Effector memory CD8-positive, alpha-beta T cell (primary cell): Measurements from ENCODE around the gene ATP6AP2.
"Not testable (repeated sequence)": the region's sequence is repeated elsewhere in the genome, so short reads cannot be mapped to it uniquely, and the experiment has no call there.

ENCODE experiments used
- ATAC-seq: fragments of 150-1000 bp; cut with Tn5 transposase; replicated peaks from 2 replicates; pipeline ENCODE4 v1.10.0; 2021; ENCODE audit warnings: mild to moderate bottlenecking, moderate library complexity
- DNase-seq, 3 experiments: peaks; one replicate each; pipeline ENCODE4 v3.0.0; 2021
- H3K27ac Mint-ChIP-seq, 2 donors: one replicate each; pipeline ENCODE4 v1.8.0; 2022; ENCODE audit warnings: mild to moderate bottlenecking in 2 of 2, mixed read lengths in 2 of 2, moderate library complexity in 2 of 2
- H3K27me3 Mint-ChIP-seq, 2 donors: one replicate each; pipeline ENCODE4 v1.8.0; 2022; ENCODE audit warnings: mixed read lengths in 2 of 2
- H3K36me3 Mint-ChIP-seq: one replicate; pipeline ENCODE4 v1.8.0; 2022; ENCODE audit warnings: mild to moderate bottlenecking, moderate library complexity, mixed read lengths; ENCODE audit not compliant: insufficient read depth
- H3K4me1 Mint-ChIP-seq, 2 donors: one replicate each; pipeline ENCODE4 v1.8.0; 2022; ENCODE audit warnings: low read depth in 2 of 2, mixed read lengths in 2 of 2
- H3K4me3 Mint-ChIP-seq, 2 donors: one replicate each; pipeline ENCODE4 v1.8.0; 2022; ENCODE audit warnings: mild to moderate bottlenecking in 2 of 2, mixed read lengths in 2 of 2, moderate library complexity in 2 of 2
- H3K9me3 Mint-ChIP-seq, 2 donors: one replicate each; pipeline ENCODE4 v1.8.0; 2022; ENCODE audit warnings: mixed read lengths in 2 of 2

ATP6AP2 gene

DNA sequence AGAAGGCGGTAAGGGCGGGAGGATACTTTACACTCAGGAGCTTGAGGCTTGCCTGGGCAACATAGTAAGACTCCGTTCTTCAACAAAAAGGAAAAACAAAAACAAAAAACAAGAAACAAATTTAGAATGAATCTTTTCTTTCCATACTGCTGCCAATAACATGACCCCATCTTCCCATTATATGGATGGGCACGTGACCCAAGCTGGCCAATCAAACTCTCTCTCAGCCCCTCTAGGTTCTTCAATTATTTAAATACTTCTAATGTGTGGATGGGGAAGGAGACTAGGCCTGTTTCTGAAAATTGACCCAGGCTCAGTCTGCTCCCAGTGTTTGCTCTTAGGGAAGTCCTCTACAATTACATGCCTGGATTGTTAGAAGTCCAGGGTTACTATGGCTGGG is 22.2 kb upstream of the ATP6AP2 start:
- Mint-ChIP-seq H3K27ac (no peak overlapping the region), H3K36me3 (no peaks in the 10 kb centered on the region), H3K9me3 (no peaks in the 10 kb centered on the region), H3K27me3 (no peaks in the 10 kb centered on the region), H3K4me3 (no peak overlapping the region), H3K4me1 (no peaks in the 10 kb centered on the region)
- ATAC-seq (no peak), DNase-seq (no peak)

DNA sequence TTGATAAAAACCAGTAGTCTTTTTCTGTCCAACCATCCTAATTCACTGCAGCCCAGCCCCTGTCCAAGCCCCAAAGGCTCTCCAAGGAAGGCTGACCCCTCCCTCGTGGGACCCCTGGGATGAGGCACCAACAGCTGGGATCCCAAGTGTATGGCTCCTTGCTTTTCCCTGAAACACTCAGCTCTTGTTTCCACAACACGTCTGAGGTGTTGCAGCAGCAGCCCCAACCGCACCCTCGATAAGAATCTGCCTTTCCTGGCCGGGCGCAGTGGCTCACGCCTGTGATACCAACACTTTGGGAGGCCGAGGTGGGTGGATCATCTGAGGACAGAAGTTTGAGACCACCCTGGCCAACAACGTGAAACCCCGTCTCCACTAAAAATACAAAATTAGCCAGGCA is 17.0 kb upstream of the ATP6AP2 start:
- Mint-ChIP-seq H3K4me1 (no peaks in the 10 kb centered on the region), H3K36me3 (no peaks in the 10 kb centered on the region), H3K4me3 (no peak overlapping the region), H3K9me3 (no peaks in the 10 kb centered on the region), H3K27ac (no peak overlapping the region), H3K27me3 (peaks cover 0 to 6% of the 10 kb centered on the region in 2 donors)
- DNase-seq (no peak), ATAC-seq (no peak)

DNA sequence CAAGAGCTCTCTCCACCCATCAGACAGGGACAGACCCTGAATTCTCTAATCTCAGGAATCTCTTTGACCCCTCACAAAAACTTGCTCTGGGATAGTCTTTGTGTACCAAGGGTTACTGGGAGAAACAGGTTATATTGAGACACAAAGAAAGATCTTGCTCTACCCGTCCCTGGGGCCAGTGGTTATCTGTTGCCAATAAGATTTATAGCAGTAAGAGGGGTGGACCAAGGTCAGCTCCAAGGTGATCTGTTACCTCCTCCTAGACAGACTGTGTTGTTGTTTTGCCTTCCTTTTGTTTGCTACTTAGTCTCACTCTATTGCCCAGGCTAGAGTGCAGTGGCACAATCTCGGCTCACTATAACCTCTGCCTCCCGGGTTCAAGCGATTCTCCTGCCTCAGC is 16.3 kb upstream of the ATP6AP2 start:
- no peaks in the 10 kb centered on the region for H3K36me3 Mint-ChIP-seq
- no peaks in the 10 kb centered on the region for H3K4me1 Mint-ChIP-seq
- no peak for ATAC-seq
- H3K27ac Mint-ChIP-seq = no peak overlapping the region
- no peak overlapping the region for H3K4me3 Mint-ChIP-seq
- no peaks in the 10 kb centered on the region for H3K9me3 Mint-ChIP-seq
- peaks cover 0 to 6% of the 10 kb centered on the region in 2 donors for H3K27me3 Mint-ChIP-seq
- DNase-seq = no peak

DNA sequence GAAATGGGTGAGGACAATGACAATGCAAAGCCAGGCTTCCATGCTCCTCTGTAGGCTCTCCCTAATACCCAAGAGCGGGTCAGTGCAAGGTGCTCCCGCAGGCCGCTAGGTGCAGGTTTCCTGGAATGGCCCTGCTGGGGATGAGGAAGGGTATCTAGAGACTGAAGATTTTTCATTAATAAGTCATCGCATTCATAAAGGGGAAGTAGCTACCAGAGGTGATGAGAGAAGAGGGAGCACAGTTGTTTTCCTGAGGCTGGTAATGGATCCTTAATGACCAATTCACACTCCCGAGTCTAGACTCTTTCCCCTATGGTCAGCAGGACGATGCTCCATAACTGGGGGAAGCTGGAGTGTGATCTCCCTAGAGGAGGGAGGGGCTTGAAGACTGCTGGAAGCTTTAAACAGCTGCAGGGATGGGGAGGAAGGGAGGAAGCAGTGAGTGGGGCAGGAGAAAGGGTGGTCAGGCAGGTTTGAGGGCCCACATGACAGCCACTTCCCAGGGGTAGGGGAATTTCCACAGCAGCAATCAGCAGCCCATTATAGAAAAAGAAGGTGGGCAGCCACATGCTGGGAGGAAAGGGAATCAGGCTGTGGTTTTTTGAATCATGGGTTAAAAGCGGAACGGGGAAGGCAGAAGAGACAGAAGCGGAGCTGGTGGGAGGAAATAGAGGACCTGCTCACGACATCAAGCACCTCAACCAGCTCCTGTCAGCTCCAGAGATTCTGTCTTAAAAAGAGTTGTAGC is 10.2 kb upstream of the ATP6AP2 start:
- Mint-ChIP-seq H3K9me3 (no peaks in the 10 kb centered on the region), H3K27me3 (peaks cover 0 to 6% of the 10 kb centered on the region in 2 donors), H3K36me3 (no peaks in the 10 kb centered on the region), H3K4me3 (peak overlapping the region; percentile 63 to 76), H3K27ac (peak overlapping the region; percentile 58 to 78), H3K4me1 (peaks cover 0 to 7% of the 10 kb centered on the region in 2 donors)
- no peak for DNase-seq
- ATAC-seq = no peak

DNA sequence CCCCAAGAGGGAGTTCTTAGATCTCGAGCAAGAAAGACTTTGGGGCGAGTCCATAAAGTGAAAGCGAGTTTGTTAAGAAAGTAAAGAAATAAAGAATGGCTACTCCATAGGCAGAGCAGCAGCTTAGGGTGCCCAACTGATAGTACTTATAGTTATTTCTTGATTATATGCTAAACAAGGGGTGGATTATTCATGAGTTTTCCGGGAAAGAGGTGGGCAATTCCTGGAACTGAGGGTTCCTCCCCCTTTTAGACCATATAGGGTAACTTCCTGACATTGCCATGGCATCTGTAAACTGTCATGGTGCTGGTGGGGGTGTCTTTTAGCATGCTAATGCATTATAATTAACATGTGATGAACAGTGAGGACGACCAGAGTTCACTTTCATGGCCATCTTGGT is 9.6 kb upstream of the ATP6AP2 start:
- not testable (repeated sequence) for H3K4me1 Mint-ChIP-seq, DNase-seq, H3K9me3 Mint-ChIP-seq, ATAC-seq, H3K27me3 Mint-ChIP-seq, H3K36me3 Mint-ChIP-seq
- Mint-ChIP-seq H3K27ac (peak overlapping the region; percentile 58 to 78), H3K4me3 (peak overlapping the region; percentile 63 to 76)

DNA sequence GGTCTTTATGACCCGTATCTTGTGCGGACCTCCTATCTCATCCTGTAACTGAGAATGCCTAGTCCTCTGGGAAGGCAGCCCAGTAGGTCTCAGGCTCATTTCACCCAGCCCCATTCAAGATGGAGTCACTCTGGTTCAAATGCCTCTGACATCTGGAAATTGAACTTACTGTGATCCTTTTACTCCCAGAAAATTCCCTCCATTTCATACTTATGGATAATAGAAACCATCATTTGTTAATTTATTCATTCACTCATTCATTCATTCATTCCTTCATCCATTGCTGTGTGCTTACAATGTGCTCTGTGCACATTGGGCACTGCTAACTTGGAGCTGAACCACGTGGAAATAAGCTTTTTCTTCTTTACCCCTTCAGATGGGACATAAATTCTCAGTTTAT is 9.2 kb upstream of the ATP6AP2 start:
- Mint-ChIP-seq H3K9me3 (no peaks in the 10 kb centered on the region), H3K27ac (no peak overlapping the region), H3K36me3 (no peaks in the 10 kb centered on the region), H3K27me3 (no peaks in the 10 kb centered on the region), H3K4me1 (peaks cover 0 to 7% of the 10 kb centered on the region in 2 donors), H3K4me3 (no peak overlapping the region)
- DNase-seq (no peak), ATAC-seq (no peak)

DNA sequence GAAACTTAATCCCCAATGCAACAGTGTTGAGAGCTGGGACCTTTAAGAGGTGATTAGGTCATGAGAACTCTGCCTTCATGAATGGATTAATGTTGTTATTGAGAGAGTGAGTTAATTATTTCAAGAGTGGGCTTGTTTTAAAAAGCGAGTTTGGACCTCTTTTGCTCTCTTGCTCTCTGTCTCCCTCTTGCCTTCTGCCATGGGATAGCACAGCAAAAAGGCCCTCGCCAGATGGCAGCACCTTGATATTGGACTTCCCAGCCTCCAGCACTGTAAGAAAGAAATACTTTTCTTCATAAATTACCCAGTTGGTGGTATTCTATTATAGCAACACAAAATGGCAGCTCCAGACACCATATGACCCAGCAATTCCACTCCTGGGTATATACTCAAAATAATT is 7.0 kb upstream of the ATP6AP2 start:
- Mint-ChIP-seq H3K27ac (no peak overlapping the region), H3K36me3 (no peaks in the 10 kb centered on the region), H3K9me3 (no peaks in the 10 kb centered on the region), H3K27me3 (no peaks in the 10 kb centered on the region), H3K4me1 (peaks cover 0 to 7% of the 10 kb centered on the region in 2 donors), H3K4me3 (no peak overlapping the region)
- peak; percentile 77 for ATAC-seq
- DNase-seq = peak; percentile 5 to 31 (median 15)

DNA sequence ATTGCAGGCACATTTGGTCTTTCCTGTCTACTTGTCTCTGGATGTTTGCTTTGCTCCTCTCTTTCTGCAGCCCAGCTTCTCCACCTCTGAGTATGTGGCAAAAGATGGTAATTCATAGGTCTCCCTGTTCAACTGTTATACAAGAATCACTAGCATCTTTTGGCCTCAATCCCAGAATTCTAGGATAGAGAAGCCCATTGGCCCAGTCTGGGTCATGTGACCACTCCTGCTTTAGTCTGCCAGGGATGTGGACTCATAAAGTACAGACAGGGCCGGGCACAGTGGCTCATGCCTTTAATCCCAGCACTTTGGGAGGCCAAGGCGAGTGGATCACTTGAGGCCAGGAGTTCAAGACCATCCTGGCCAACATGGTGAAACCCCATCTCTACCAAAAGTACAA is 5.4 kb upstream of the ATP6AP2 start:
- H3K27ac Mint-ChIP-seq, ATAC-seq, H3K27me3 Mint-ChIP-seq, H3K4me1 Mint-ChIP-seq, H3K36me3 Mint-ChIP-seq, DNase-seq, H3K9me3 Mint-ChIP-seq, H3K4me3 Mint-ChIP-seq: not testable (repeated sequence)

DNA sequence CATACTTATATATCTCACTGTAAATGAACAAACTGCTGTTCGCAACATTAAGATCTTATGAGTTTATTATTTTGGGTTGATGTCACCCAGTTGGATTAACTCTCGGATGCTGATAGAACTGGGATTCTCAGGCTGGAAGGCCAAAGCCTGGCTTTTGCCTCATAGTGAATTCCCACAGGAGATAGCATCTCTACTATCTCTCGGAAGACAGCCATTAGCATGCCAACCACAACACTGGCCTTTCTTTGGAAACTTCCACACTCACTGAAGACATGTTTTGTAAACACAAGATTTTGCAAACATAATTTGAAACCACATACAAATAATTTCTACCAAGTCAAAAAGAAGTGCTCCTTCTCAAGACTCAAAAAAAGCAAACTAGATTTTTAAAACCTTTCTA is 4.5 kb upstream of the ATP6AP2 start:
- H3K4me3 Mint-ChIP-seq = no peak overlapping the region
- no peak overlapping the region for H3K27ac Mint-ChIP-seq
- no peak for ATAC-seq
- DNase-seq = no peak
- H3K27me3 Mint-ChIP-seq = no peaks in the 10 kb centered on the region
- peaks cover 4 to 7% of the 10 kb centered on the region in 2 donors for H3K4me1 Mint-ChIP-seq
- H3K9me3 Mint-ChIP-seq = no peaks in the 10 kb centered on the region
- peaks cover 3% of the 10 kb centered on the region for H3K36me3 Mint-ChIP-seq

DNA sequence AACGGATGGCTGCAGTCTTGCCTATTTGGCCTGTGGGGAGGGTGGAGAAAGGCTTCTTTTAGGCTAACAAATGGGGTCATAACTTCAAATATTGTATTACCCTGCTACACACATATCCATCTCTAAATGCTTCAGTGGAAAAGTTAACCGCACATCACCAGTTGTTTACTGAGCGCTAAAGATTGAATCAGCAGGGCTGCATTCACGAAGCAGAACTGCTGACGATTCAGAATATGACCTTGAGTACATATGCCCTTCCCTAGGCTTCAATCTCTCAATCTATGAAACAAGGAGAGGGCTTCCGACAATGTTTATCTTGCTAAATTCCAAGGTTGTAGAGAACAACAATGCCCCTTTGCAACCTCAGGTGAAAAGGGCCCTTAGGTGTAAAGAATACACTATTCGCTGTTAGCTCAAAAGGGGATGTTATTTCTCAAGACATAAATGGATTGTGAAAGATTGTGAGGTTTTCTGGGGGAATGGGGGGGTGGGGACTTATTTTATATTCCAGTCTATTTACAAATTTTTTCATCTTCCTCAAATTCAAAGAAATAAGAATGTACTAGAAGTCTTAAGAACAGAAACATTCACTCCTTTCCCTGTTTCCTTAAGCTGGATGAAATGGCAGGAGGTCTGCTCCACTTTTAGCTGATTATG is 2.6 kb upstream of the ATP6AP2 start:
- no peak for DNase-seq
- H3K27ac Mint-ChIP-seq = no peak overlapping the region
- H3K36me3 Mint-ChIP-seq = peaks cover 3% of the 10 kb centered on the region
- no peaks in the 10 kb centered on the region for H3K9me3 Mint-ChIP-seq
- H3K27me3 Mint-ChIP-seq = no peaks in the 10 kb centered on the region
- H3K4me1 Mint-ChIP-seq = peaks cover 12 to 17% of the 10 kb centered on the region in 2 donors
- ATAC-seq = no peak
- H3K4me3 Mint-ChIP-seq = no peak overlapping the region

DNA sequence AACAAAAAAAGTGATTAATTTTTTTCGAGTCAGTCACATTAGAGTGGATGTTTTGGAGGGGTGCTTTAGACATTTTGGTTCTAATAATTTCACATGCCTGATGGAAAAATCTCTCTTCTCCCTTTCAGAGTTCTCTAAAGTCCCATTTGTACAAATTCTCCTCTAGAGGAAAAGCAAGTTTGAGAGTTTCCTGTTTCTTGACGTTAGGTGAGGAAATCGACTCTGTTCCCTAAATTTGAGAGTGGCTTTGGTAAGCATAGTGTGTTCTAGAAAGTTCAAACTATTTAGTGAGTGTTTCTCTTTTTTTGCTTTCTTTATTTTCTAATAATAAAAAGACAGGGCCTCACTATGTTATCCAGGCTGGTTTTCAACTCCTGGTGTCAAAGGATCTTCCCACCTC is 1.6 kb upstream of the ATP6AP2 start:
- peaks cover 18 to 25% of the 10 kb centered on the region in 2 donors for H3K4me1 Mint-ChIP-seq
- ATAC-seq = no peak

DNA sequence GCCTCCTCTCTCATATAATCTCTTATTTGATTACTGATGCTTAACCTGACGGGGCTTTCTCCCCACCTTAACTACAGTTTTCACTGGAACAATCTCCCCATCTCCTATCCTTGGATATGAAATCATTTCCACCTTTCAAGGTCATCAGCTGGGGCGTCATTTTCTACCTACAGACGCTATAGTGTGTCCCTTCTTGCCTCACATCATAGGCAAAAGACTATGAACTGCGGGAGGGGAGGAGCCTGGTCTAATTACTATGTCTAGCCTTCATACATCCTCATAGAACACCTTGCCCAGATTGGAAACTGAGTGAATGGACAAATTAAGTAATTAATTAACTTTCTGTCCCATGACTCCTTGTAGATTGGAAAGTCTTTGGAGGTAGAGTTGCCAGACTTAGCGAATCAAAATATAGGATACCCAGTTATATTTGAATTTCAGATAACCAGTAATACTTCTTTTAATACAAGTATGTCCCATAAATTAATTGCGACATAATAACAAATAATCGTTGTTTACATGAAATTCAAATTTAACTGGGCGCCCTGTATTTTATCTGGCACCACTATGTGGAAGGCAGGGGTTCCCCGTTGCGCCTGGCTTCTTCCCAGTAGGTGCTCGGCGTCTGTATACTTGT is 752 bp upstream of the ATP6AP2 start:
- H3K36me3 Mint-ChIP-seq = peaks cover 3% of the 10 kb centered on the region
- no peaks in the 10 kb centered on the region for H3K9me3 Mint-ChIP-seq
- H3K4me1 Mint-ChIP-seq = peaks cover 18 to 26% of the 10 kb centered on the region in 2 donors
- H3K27me3 Mint-ChIP-seq = no peaks in the 10 kb centered on the region
- peak; percentile 46 for ATAC-seq
- no peak for DNase-seq
- peak overlapping the region; percentile 98 to 99 for H3K27ac Mint-ChIP-seq
- peak overlapping the region; percentile 96 to 97 for H3K4me3 Mint-ChIP-seq

More for the DNA sequence above, 1.6 kb upstream of the ATP6AP2 start:
- Mint-ChIP-seq H3K27ac (no peak overlapping the region), H3K4me3 (no peak overlapping the region), H3K36me3 (peaks cover 3% of the 10 kb centered on the region), H3K27me3 (no peaks in the 10 kb centered on the region), H3K9me3 (no peaks in the 10 kb centered on the region)
- DNase-seq = no peak

DNA sequence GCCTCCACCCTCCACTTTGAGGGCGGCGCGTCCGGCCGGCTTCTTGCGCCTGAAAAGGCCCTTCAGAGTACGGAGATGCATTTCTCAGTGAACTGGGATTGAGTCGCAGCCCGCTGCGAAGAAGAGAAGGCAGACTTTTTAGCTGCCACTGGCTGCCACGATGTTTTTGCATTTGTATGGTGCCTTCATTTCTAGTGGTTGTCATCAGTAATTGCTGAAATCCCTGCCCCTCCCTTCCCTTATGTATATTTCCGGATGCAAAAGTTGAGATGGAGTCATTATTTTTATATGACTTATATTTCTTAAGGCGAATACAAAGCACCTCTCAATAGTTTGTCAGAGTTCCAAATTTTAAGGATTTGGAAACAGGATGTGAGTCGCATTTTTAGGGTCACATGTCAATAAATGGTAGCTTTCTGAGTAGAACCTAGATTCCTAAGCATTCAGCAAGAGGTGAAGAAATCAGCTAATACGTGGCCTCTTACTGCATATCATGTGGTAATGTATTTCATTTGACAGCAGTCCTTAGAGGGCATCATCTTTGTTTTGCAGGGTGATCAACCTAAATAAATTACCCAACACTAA is 658 bp downstream of the ATP6AP2 start:
- DNase-seq = peak in 2 of 3 experiments; percentile 5 to 23
- peak overlapping the region; percentile 98 to 99 for H3K27ac Mint-ChIP-seq
- H3K4me3 Mint-ChIP-seq = peak overlapping the region; percentile 96 to 97
- H3K4me1 Mint-ChIP-seq = peaks cover 23 to 37% of the 10 kb centered on the region in 2 donors
- H3K36me3 Mint-ChIP-seq = peaks cover 3% of the 10 kb centered on the region
- H3K27me3 Mint-ChIP-seq = no peaks in the 10 kb centered on the region
- H3K9me3 Mint-ChIP-seq = no peaks in the 10 kb centered on the region
- ATAC-seq = peak; percentile 16
